GM19452 (cell line): ENCODE measurements around the gene IRF5.
A peak's percentile ranks its signal among the peaks of the same experiment; 100 is the strongest.

ENCODE experiments used
- ATAC-seq: cut with Tn5 transposase; IDR thresholded peaks from one replicate; pipeline ENCODE4 v1.9.1; 2021; ENCODE audit not compliant: unreplicated experiment

The IRF5 gene

DNA sequence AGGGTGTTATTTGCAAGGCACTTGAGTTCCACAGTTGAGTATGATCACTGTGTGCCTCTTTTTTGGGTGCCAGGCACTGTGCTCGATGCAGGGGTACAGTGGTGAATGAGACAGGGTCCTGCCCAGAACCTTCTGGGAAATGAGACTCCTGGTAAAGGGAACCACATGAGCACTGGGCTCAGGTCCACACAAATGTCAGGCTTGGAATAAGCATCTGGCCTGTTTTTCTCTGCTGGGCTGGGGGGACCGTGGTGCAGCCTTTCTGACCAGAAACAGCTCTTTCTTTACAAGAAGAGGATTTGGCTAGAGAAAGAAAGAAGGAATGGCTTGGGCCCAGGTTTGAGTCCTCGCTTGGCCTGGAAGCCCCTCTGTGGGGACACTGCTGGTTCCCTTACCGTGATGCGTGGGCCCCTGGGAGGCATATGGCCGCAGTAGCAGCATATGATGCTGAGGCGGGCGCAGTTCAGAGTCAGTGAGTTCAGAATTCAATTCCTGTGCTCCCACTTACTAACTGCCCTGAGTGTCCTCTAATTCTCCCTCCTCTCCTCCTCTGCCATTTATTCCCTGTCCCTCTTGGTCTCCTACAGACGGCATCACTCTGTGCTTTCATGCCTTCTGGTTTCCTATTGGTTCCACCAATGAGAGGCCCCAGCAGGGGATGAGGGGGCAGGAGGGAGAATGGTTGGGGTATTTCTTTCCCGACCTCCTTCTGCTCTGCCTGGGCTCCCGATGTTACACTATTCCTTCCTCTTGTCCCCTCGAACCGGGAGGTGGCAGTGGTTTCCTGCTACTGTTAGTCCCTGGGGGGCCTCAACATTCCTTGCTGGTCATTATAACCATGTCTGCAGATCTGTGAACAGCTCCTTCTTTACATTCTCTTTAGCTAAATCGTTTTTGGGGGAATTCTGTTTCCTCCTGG, 17.6 kb upstream of the IRF5 start:
- no peak for ATAC-seq

DNA sequence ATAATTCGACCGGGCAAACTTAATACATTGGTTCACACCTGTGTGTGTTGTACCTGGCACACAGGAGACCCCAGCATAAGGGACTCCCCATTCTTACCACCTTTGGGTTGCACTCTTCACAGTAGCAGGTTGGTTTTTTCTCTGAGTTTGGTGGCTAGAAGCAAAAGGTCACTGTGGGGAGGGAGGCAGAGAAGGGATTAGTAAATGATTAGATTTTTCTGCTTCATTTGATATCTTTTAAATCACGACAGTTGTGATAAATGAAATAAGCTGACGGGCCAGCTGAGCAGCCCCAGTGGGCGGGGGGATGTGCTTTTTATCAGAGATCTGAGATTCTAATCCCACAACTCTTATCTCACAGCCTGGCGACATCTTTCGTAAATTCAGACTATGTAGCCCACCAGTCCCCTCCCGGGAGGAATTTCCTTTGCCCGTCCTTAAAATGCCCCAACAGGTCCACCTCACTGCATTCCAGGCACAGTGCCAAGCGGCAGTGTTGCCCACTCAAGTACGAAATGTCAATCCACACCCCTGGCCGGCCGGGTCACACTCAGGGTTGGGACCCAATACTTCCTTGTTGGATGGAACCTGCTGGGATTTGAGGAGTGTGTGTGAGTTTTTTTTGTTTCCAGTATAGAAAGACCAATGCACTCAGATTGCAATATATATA, 16.7 kb upstream of the IRF5 start:
- ATAC-seq: no peak

DNA sequence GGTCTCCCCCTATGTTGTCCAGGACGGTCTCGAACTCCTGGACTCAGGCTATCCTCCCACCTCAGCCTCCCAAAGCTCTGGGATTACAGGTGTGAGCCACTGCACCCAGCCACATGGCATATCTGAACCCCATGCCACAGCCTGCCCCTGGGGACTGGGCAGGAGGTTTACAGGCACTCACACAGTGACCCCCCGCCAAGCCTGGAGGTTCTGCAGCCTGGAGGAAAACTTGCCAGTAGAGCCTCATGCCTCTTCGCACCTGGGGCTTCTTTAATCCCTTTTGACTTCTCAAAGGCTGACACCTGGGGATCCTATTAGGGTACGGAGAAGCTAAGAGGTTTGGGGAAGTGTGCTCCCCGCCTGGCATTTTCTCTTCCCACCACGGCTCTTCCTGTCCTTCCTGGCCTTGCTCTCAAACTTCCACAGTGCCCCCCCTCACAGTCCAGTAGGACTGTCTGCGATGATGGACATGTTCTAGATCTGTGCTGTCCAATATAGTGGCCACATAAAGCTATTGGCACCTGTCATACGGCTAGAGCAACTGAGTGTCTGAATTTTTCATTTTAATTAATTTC, 15.8 kb upstream of the IRF5 start:
- ATAC-seq: no peak

- no peak for ATAC-seq
Observed at GRCh38 chr7:128922496-128923410, 15.0 kb upstream of the IRF5 start.

GRCh38 chr7:128923411-128923800, 14.3 kb upstream of the IRF5 start:
- ATAC-seq: no peak

DNA sequence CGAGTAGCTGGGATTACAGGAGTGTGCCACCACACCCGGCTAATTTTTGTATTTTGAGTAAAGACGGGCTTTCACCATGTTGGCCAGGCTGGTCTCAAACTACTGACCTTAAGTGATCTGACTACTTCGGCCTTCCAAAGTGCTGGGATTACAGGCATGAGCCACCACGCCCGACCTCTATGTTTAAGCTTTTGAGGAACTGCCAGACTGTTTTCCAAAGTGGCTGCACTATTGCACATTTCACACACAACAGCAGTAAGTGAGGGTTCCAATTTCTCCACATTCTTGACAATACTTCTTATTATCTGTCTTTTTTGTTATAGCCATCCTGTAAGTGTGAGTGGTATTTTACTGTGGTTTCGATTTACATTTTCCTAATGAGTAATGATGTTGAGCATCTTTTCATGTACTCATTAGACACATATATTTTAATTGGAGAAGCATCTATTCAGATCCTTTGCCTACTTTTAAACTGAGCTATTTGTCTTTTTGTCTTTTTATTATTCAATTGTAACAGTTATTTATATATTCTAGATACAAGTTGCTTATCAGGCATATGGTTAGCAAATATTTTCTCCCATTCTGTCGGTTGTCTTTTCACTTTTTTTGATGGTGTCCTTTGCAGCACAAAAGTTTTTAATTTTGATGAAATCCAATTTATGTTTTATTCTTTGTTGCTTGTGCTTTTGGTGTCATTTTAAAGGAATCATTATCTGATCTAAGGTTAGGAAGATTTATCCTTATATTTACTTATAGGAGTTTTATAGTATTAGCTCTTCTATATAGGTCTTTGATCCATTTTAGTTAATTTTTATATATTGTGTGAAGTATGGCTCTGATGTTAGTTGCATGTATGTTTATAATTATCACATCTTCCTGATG, 12.8 kb upstream of the IRF5 start:
- no peak for ATAC-seq

GRCh38 chr7:128928159-128928813, 9.4 kb upstream of the IRF5 start:
- no peak for ATAC-seq

DNA sequence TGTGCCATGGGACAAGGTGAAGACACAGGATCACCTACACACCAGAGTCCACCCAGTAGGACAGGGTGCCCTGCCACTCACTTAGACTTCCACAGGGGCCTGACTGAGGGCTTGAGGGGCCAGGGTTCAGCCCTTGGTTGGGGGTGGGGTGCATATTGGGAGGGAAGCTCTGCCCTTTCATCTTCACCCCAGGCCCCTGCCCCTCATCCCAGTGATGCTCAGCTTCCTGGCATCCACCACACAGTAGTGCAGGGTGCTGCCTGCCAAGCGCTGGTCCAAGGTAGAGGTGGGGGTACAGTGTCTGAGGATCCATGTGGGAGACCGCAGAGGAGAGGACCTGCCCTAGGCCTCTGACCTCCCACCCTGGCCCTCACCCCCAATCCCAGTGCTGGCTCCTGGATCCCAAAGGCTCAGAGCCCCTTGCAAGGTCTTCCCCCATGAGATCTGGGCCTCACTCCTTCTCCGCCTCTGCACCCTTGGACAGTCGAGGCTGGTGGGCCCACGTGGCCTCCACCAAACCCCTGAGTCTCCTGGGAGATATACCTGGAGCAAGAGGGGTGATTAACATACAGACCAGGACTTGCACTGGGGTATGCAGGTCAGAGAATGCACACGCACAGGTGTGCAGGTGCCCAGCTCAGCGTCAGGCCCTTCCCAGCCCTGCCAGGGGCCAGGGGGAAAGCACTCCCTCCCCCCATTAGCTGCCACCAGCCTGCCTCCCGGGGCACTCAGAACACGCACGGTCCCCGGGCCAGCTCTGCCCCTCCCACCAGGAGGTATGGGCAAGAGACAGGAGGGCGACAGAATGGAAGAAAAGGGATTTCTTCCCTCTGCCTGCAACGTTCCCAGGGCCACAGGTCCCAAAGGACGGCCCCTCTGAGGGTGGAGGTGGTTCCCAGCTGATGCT, 8.6 kb upstream of the IRF5 start:
- no peak for ATAC-seq

GRCh38 chr7:128931190-128931798, 6.4 kb upstream of the IRF5 start:
- no peak for ATAC-seq

DNA sequence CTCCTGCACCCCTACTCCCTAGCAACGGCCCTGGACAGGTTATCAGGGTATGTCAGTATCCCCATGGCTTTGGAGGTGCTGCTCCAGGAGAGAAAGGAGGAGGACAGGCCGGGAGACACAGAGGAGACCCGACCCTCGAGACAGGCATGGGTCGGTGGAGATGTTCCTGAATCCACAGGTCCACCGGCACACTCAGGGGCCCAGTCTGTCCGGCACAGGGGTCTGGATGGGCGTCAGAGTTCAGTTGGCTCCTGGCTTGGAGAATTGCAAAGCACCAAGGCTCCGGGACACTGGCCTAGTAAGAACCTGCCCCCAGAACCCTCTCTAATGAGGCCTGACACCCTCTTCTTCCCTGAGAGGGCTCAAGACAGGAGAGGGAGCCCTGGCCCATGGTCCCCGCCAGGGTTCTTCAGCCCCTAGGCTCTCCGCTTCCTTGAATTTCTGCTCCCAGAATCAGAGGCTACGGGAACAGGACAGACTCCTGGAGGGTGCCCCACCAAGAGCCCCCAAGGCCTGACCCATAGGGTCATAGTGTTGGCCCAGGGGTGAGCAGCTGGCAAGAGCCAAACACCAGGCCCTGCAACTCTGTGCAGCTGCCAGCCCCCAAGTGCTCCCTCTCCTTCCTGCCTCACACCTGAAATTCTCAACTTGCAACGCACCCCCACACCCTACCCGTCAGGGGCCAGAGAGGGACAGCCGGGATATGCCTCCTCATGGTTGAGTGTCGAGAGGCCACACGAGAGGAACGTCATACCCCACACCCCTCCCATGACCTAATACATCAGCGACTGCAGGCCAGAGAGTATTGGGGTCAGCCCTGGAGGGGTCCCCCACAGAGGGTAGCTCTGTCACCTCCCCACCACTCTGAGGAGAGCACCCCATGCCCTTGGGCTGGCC, 5.5 kb upstream of the IRF5 start:
- no peak for ATAC-seq

DNA sequence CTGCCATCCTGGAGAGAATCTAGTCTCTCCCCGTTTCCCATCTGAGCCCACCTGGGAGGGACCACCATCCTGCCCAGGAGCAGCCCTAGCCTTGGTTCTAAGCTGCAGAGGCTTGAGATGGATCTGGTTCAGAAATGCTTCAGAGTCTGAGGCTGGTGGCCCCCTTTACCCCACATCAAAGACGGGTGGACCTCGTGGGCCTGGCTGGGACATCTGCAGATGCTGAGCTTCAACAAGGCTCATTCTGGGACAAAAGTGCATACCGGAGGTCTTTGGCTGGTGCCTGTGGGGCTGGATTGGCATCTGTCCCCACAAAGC, 4.9 kb upstream of the IRF5 start:
- ATAC-seq: no peak

DNA sequence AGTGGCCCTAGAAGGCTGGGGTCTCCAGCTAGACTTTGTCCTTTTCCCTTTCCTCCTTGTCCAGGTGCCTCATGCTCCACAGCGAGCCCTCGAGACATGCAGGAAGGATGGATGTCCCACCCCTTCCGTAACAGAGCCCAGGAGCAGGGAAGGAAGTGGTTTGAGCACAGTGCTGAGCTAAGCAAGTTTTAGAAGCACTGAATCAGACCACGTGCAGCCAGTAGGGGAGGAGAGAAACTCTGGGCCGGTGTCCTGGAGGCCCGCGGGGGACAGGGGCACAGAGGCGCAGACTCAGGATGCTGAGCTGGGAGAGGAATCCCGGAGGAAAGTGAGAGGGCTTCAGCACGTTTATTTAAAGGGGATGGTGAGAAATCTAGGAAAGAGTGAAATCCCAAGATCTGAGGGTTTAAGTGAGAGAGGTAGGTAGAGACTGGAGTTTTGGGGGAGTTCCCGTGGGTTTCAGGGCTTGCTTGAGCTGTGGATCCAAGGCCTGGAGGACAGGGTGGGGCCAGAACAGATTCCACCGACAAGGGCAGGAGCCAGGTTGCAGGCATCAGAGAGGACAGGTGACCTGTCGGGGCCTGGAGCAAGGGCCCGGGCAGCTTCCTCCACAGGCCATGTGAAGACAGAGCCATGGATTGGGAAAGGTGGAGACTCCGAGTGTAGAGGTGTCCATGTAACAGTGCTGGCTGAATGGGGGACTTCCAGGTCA, 4.4 kb upstream of the IRF5 start:
- no peak for ATAC-seq

- peak; percentile 28 for ATAC-seq
Observed at GRCh38 chr7:128934361-128935341, 3.1 kb upstream of the IRF5 start.

GRCh38 chr7:128935342-128935730, 2.4 kb upstream of the IRF5 start:
- ATAC-seq: no peak

GRCh38 chr7:128936798-128937197, 929 bp upstream of the IRF5 start:
- no peak for ATAC-seq
